Osteoblast (primary cell): ENCODE measurements around the gene PLAGL2. TPM values are rescaled to one million over a fixed set of nuclear protein-coding genes. Genes with fewer than 3 reads are reported as not detected.

Experiments used
- DNase-seq: peaks from one replicate; pipeline ENCODE4 v3.0.0; 2011; ENCODE audit warnings: low spot score, mixed read lengths; ENCODE audit not compliant: insufficient read length; ENCODE audit errors: missing footprints
- H2AFZ ChIP-seq: 2 replicates; pipeline ENCODE4 v1.6.0; 2011; ENCODE audit warnings: mild to moderate bottlenecking, low read length
- H3K27ac ChIP-seq: 2 replicates; pipeline ENCODE4 v1.5.1; 2011; ENCODE audit warnings: mild to moderate bottlenecking, low read depth, low read length, moderate library complexity
- H3K27me3 ChIP-seq: 2 replicates; pipeline ENCODE4 v1.6.0; 2012; ENCODE audit warnings: mild to moderate bottlenecking, control low read depth, inconsistent platforms, low read length, moderate library complexity; ENCODE audit not compliant: insufficient read depth
- H3K36me3 ChIP-seq: 2 replicates; pipeline ENCODE4 v1.5.1; 2011; ENCODE audit warnings: mild to moderate bottlenecking, low read length, control low read depth, moderate library complexity; ENCODE audit not compliant: insufficient read depth
- H3K4me1 ChIP-seq: 2 replicates; pipeline ENCODE4 v1.5.1; 2011; ENCODE audit warnings: mild to moderate bottlenecking, low read length, control low read depth, moderate library complexity; ENCODE audit not compliant: insufficient read depth
- H3K4me2 ChIP-seq: 2 replicates; pipeline ENCODE4 v1.6.0; 2011; ENCODE audit warnings: mild to moderate bottlenecking, low read length; ENCODE audit not compliant: insufficient read depth
- H3K4me3 ChIP-seq: fragments of 200-600 bp; sonication (generic); 3 replicates; pipeline ENCODE4 v1.5.1; 2012; ENCODE audit warnings: mild to moderate bottlenecking, low read length, inconsistent platforms; ENCODE audit not compliant: insufficient read depth
- H3K79me2 ChIP-seq: 2 replicates; pipeline ENCODE4 v1.6.0; 2012; ENCODE audit warnings: mild to moderate bottlenecking, low read length, control low read depth, inconsistent platforms; ENCODE audit not compliant: insufficient read depth
- H3K9me3 ChIP-seq: 2 replicates; pipeline ENCODE4 v1.5.1; 2011; ENCODE audit warnings: low read depth, low read length, control low read depth
- H4K20me1 ChIP-seq: 2 replicates; pipeline ENCODE4 v1.6.0; 2012; ENCODE audit warnings: mild to moderate bottlenecking, low read length, control low read depth; ENCODE audit not compliant: insufficient read depth
- CTCF ChIP-seq: IDR thresholded peaks from 2 replicates; pipeline ENCODE4 v1.5.1; 2011; ENCODE audit warnings: mild to moderate bottlenecking, low read depth, low read length, moderate library complexity; ENCODE audit errors: extremely low read depth
- total RNA-seq: library from RNA; depleted of rRNA; stranded (reverse); fragments of >200 nt; gene quantifications from 2 replicates; pipeline ENCODE4 v1.2.3, GENCODE V29; 2012

The PLAGL2 gene
- total RNA-seq, 1 donor: 2.5 TPM

- peaks cover 8% of the 10 kb centered on the region for H3K79me2 ChIP-seq
- no peaks in the 10 kb centered on the region for H4K20me1 ChIP-seq
- H3K9me3 ChIP-seq: no peaks in the 10 kb centered on the region
- TF ChIP-seq CTCF: no peak
- H3K36me3 ChIP-seq: no peaks in the 10 kb centered on the region
- DNase-seq: no peak
- peaks cover 13% of the 10 kb centered on the region for H3K4me1 ChIP-seq
- peak overlapping the region; percentile 92 for H3K4me2 ChIP-seq
- H3K27ac ChIP-seq: peak overlapping the region; percentile 61
- H3K4me3 ChIP-seq: peak overlapping the region; percentile 80
- no peaks in the 10 kb centered on the region for H3K27me3 ChIP-seq
- H2AFZ ChIP-seq: peak overlapping the region; percentile 93
Observed at GRCh38 chr20:32189123-32189410, 18.5 kb downstream of the PLAGL2 start.

GRCh38 chr20:32188376-32189122 is 19.0 kb downstream of the PLAGL2 start:
- Histone ChIP-seq H3K36me3 (no peaks in the 10 kb centered on the region), H3K27ac (no peak overlapping the region), H3K9me3 (no peaks in the 10 kb centered on the region), H3K4me3 (no peak overlapping the region), H3K4me2 (peak overlapping the region; percentile 92), H3K79me2 (peaks cover 8% of the 10 kb centered on the region), H4K20me1 (no peaks in the 10 kb centered on the region), H2AFZ (no peak overlapping the region), H3K4me1 (peaks cover 13% of the 10 kb centered on the region), H3K27me3 (no peaks in the 10 kb centered on the region)
- no peak for TF ChIP-seq CTCF
- no peak for DNase-seq

GRCh38 chr20:32186506-32186905 is 21.0 kb downstream of the PLAGL2 start:
- Histone ChIP-seq H4K20me1 (no peaks in the 10 kb centered on the region), H3K27me3 (no peaks in the 10 kb centered on the region), H3K4me1 (peaks cover 8% of the 10 kb centered on the region), H3K27ac (no peak overlapping the region), H2AFZ (no peak overlapping the region), H3K9me3 (no peaks in the 10 kb centered on the region), H3K36me3 (no peaks in the 10 kb centered on the region), H3K79me2 (peaks cover 8% of the 10 kb centered on the region), H3K4me2 (no peak overlapping the region), H3K4me3 (no peak overlapping the region)
- no peak for TF ChIP-seq CTCF
- DNase-seq: no peak

- Histone ChIP-seq H3K9me3 (no peaks in the 10 kb centered on the region), H3K27me3 (no peaks in the 10 kb centered on the region), H3K27ac (no peak overlapping the region), H3K79me2 (peaks cover 8% of the 10 kb centered on the region), H2AFZ (no peak overlapping the region), H3K4me3 (no peak overlapping the region), H4K20me1 (no peaks in the 10 kb centered on the region), H3K36me3 (no peaks in the 10 kb centered on the region), H3K4me1 (peaks cover 8% of the 10 kb centered on the region), H3K4me2 (no peak overlapping the region)
- DNase-seq: peak; percentile 23
- no peak for TF ChIP-seq CTCF
Observed at GRCh38 chr20:32184961-32185603, 22.5 kb downstream of the PLAGL2 start.
